Superior temporal gyrus (tissue), 1 donor: ENCODE results near the gene LRRC31.

Experiments used
- DNase-seq: peaks from one replicate; pipeline ENCODE4 v3.0.0-alpha.2; 2016; ENCODE audit errors: extremely low spot score

LRRC31 gene

DNA sequence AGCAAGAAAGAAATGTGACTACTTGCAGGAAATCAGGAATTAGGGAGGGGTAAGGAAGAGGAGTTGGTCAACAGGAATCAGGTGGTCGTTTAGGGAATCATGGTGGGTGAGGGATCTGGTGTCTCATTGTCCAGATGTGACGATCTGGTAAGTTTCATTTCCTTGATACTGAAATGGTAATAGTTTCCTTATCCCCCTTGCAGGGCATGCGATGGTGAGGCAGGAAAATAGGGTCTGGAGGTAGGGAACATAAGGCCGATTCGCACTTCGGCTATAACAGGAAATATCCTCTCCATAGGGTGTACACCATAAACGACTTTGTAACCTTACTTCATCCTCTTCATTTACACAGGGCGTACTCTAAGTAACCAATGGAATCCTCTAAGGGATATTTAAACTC lies 56.5 kb downstream of the LRRC31 start:
- DNase-seq = no peak

DNA sequence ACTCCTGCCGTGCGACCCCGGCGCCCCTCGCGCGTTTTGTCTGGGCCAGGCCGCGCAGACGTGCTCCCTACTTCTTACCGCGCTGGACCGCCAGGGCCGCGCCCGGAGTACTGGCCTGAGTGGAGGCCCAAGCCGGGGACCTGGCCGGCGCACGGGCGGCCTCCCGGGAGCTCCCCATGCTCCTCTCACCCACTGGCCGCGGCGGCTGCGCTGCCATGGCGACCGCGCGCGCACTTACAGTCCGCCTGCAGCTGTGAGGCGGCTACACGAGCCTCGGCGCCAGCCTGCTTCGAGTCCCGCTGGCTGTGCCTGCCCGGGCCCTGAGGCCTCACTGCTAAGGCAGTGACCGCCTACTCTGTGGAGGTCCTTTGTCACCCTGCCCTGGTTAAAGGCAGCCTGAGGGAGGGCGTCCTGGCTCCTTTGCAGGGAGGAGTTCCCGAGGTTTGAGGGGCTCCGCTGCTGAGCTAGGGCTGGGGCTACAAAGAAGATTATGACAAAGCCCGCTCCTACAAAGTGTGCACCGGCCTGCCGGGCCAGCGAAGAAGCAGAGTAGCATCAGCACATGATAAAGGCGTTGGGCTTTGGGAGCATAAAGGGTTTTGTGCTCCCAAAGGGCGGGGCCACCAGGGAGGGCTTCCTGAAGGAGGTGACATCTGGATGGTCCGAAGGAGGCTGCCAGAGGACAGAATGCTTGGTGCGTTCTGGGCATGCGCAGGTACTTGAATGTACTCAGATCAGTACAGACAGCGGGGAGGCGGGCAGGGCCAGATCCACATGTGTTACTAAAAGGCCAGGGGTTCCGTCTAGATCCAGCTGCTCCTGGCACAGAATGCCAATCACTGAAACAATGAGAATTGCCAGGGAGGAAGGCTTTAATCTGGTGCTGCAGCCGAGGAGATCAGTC lies 57.2 kb downstream of the LRRC31 start, which contains the start of the genes LRRC34 and LRRIQ4:
Gene LRRC34, minus strand, starts transcription at position 573 of the 904 bp plus-strand sequence. Its CDS starts 356 bp downstream, at position 217.
Gene LRRIQ4, plus strand, starts transcription at position 539 of the 904 bp plus-strand sequence. CDS start 9,052 bp downstream, outside the sequence.
- DNase-seq = peak; percentile 78

DNA sequence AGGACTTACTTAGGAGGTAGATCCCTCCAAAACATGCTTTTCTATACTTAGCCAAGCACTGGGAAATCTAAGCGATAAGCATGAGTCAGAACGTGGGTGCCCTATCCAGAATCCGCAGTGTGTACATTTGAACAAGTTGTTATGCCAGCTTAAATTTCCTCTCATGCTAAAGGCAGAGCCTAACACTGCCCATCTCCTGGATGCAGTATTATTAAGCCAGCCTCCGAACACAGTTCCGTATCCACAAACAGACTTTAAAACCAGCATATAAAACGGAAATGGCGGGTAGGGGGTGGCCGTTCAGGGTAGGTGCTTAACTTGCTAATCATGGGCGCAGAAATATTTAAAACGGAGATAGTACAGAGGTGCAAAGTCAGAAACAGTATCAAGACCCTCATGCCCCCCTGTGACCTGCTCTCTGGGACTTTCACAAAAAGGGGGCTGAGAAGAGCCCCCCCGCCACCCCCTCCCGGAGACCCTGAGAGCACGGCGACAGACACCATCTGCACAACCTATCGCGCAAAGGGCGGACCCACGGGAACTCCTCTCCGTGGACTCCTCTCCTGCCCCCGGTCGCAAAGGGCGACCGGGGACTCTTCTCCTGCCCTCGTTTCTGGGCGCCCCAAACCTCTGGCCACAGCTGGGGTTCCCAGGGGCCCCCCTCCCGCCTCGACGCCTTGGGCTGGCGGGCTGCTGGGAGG lies 58.0 kb downstream of the LRRC31 start:
- DNase-seq = peak; percentile 75

DNA sequence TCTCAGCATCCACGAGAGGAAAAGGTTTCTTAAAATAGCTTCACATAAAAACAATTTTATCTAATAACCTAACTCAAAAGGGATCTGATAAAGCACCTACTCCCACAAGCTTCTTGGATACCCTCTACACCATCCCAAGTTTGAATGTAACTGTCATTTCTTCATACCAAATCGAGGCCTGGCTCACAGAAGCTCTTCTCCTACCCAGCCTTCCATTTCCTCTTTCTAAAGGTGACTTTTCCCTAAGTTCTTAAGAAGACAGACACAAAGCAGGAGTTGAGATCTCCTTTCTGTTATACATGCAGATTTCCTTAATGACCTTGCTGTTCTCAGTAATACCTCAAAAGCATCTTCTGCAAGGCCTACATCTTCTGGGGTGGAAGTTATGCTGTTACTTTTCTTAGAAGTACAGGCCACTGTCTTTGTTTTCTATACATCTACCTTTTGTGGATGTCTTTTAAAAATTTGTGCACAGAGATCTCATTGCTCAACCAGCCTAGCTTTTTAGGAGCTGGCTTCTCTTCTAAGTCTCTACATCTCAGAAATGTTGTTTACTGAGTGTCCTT lies 60.4 kb downstream of the LRRC31 start:
- no peak for DNase-seq

- no peak for DNase-seq
Observed at GRCh38 chr3:169804681-169805080, 65.1 kb downstream of the LRRC31 start.

- DNase-seq = no peak
Observed at GRCh38 chr3:169792359-169792758, 77.4 kb downstream of the LRRC31 start.

- no peak for DNase-seq
Observed at GRCh38 chr3:169790687-169791429, 78.9 kb downstream of the LRRC31 start.

GRCh38 chr3:169790219-169790618 lies 79.5 kb downstream of the LRRC31 start:
- DNase-seq = no peak
